Superior temporal gyrus (tissue), 1 donor: ENCODE data around the gene PLEKHG2.
"Not testable (repeated sequence)": the region's sequence is repeated elsewhere in the genome, so short reads cannot be mapped to it uniquely, and the experiment has no call there.

ENCODE experiments used
- DNase-seq: peaks from one replicate; pipeline ENCODE4 v3.0.0-alpha.2; 2016; ENCODE audit errors: extremely low spot score

Gene PLEKHG2, protein sequence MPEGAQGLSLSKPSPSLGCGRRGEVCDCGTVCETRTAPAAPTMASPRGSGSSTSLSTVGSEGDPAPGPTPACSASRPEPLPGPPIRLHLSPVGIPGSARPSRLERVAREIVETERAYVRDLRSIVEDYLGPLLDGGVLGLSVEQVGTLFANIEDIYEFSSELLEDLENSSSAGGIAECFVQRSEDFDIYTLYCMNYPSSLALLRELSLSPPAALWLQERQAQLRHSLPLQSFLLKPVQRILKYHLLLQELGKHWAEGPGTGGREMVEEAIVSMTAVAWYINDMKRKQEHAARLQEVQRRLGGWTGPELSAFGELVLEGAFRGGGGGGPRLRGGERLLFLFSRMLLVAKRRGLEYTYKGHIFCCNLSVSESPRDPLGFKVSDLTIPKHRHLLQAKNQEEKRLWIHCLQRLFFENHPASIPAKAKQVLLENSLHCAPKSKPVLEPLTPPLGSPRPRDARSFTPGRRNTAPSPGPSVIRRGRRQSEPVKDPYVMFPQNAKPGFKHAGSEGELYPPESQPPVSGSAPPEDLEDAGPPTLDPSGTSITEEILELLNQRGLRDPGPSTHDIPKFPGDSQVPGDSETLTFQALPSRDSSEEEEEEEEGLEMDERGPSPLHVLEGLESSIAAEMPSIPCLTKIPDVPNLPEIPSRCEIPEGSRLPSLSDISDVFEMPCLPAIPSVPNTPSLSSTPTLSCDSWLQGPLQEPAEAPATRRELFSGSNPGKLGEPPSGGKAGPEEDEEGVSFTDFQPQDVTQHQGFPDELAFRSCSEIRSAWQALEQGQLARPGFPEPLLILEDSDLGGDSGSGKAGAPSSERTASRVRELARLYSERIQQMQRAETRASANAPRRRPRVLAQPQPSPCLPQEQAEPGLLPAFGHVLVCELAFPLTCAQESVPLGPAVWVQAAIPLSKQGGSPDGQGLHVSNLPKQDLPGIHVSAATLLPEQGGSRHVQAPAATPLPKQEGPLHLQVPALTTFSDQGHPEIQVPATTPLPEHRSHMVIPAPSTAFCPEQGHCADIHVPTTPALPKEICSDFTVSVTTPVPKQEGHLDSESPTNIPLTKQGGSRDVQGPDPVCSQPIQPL (N-terminal part only)

DNA sequence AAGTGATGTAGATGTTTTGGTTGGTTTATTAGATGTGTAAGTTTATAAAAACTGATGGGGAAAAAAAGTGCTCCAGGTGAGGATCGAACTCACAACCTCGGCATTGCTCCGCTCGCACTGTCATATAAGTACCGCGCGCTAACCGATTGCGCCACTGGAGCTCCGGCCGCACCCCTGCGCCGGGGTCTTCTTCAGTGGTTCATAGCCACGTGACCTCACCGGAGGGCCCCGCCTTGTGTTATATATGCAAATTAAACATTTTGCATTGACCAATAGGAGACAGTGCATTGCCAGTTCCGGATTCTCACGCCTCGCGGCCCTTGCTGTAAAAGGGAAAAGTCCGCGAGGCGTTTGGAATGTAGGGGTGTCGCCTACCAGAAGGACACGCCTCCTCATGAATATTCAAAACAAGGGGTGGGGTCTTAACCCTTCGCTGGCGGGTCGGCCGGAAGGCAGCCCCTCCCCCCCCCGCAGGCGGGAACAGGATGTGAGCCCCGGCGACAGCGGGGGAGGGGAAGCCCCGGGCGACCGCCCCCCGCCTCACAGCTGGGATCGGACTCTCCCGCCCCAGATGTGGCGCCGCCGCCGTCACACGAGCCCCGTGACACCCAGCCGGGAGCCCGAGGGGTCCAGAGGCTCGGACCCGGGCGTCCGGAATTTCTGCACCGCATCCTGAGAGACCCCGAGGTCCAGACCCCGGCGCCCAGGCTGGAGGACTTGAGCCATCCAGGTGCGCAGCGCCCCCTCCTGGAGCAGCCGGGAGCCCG, at the start of gene PLEKHG2:
Gene PLEKHG2 (plus strand): TSS at position 570 of the 767 bp plus-strand sequence. CDS start 1,418 bp downstream, outside the sequence.
- DNase-seq, result peak; percentile 99

DNA sequence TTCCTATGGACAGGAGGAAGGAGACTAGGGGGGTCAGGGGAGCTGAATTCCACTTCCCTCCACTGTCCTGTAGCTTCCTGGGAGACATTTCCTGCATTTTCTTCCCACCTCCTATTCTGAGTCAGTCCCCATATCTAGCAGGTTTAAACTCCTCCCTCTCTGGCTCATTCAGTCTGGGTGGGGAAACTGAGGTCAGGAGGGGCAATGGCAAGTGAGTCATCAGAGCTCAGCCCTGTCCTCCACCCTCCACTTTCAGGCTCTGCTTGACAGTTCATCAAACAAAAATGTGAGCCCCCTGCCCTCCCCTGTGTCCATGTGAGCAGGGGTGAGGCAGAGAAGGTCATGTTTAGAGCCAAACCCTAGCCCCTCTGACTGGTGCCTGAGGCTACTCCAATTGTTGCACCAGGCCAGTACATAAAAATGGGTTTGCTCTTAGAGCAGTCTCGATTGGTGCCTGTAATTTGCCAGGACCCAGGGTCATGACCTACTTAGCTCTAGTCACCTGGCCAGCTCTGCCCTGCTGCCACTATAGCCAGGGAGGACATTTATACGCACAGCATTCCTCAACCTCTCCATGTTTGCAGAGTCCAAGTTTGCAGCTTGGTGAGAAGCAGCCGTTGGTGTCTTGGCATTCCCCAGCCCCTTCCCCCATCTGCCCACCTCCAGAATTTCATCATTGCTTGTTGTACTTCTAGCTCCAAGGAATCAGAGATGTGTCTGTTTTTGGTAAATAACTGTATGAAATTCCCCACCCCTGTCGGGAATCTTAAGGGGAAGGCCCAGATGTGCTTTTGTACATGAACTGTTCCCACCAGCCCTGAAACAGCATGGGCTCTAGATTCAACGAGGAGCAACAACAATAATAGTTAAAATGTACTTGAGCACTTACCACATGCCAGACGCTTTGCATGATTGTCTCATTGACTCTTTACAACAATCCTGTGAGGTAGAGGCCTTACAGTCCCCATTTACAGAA, 49.5 kb upstream of the PLEKHG2 start:
- DNase-seq, result no peak

DNA sequence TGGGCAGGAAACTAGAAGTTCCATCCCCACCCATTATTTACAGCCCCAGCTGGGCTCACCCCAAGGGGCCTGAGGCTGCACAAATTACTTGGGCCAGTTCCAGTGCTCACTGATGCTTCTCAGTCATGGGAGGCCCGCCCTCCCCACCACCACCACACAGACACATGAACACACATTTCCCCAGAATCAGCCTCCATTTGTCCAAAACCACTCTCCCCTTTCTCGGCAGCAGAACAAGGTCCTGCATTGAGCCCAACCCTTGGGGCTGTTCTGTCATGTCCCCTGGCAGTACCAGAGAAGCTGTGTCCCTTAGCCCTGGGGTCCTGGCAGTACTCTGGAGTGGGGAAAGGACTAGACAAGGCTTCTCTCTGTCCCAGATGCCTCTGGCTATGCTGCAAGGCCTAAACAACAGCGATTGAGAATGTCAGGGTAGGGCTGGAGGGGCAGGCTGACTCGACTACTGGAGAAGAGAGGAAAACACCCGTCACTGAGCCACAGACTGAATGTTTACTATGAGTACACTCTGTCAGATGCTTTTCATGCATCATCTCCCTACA, 48.5 kb upstream of the PLEKHG2 start:
- peak; percentile 94 for DNase-seq

DNA sequence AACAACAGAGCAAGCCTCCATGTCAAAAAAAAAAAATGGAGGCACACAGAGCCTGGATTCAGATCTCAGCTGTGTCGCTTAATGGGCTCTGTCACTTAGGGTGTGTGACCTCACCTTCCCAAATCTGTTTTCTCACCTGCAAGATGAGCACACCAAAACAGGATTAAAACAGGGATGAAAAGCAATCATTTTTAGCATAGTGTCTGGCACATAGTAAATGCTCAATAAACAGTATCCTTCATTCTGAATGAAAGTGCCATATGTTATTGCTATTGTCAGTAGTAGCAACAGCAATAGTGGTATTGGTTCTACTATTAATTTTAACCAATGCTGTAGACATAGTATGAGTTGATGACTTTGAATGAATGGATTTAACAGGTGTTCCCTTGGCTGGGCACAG, 46.9 kb upstream of the PLEKHG2 start:
- DNase-seq, result no peak

DNA sequence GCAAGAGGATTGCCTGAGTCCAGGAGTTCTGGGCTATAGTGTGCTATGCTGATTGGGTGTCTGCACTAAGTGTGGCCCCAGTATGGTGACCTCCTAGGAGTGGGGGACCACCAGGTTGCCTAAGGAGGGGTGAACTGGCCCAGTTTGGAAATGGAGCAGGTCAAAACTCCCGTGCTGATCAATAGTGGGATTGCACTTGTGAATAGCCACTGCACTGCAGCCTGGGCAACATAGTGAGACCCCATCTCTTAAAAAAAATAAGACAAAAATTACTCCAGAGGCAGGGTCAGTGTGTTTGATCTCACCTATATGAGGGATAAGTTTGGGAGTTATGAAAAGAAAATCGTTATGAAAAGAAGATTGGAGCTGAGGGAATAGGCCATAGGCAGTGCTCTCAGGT, 43.3 kb upstream of the PLEKHG2 start:
- DNase-seq, result no peak

DNA sequence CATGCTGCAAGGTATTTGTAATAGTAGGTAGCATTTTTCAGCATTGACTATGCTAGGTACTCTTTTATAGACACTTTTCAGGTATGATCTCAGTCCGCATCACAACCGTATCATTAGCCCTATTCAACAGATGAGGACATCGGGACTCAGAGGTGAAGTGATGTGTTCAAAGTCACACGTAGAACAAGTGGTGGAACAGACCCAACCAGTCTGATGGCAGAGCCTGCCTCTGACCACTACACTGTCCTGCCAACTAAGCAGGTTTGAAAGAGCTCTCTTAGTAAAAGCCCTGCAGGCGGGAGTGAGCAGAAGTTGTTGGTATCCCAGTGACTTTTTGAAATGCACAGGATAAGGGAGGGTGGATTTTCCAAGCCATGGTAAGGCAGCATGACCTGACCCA, 41.7 kb upstream of the PLEKHG2 start:
- no peak for DNase-seq

DNA sequence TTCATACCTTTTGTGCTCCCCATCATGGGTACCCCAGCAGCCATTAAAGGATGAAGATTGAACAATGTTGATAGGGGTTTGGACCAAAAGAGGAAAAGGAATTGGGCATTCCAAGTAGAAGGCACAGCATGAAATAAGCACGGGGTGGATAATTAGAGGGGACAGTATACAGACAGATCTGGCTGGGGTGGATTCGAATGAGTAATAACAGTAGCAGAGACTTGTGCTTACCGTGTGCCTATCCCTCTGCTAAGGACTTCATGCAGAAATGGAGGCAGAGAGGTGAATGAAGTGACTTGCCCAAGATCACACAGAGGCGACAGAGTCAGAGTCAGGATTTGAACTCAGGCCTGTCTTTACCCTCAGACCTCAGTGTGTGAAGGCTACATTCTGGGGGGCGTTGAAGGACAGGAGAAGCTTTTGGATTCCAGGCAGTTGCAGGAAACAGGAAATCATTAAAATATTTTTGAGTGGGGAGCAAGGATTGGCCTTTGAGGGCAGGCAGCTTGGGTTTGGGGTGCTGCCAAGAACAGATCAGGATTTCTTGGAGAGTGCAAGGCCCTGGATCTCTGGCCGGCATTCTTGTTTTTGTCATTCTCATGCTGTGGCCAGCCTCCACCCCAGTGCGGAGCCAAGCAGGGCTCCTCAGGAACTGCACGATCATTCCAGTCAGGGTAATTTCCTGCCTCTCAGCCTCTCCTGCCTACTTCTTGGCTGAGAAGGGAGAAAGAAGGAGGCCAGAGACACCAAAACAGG, 40.2 kb upstream of the PLEKHG2 start:
- DNase-seq, result no peak

DNA sequence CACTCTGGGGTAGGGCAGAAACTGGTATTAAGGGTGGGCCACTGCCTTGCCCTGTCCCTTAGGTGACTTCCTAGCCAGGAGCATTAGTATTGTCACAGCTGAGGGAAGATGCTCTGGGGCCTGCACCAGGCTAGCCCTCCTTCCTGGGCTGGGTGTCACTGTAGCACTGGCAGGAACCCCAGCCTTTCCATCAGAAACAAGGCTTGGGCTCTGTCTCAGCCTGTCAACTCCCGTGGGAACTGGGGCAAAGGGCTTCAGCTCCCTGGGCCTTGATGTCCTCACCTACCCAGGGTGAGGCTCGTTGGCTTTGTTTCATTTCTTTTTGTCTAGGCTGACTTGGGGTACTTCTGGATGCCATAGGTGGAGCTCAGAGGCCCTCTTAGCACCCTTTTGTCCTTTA, 39.5 kb upstream of the PLEKHG2 start:
- no peak for DNase-seq

DNA sequence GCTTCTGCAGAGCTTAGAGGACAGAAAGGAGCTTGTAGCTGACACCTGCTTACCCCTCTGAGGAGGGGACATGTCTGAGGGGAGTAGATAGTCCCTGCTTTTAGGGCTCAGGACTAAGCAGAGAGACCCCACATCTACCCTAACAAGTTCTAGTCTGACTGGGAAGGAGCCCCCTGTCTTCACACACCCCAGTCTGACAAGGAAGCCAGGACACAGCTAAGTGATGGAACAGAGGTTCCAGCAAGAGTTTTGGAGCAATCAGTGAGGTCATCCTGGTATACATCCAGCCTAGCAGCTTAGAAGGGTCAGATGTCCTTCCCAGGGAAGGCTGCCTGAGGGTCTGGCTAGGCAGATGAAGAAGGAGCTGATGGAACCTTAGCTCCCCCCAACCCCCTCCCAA, 36.5 kb upstream of the PLEKHG2 start:
- no peak for DNase-seq

DNA sequence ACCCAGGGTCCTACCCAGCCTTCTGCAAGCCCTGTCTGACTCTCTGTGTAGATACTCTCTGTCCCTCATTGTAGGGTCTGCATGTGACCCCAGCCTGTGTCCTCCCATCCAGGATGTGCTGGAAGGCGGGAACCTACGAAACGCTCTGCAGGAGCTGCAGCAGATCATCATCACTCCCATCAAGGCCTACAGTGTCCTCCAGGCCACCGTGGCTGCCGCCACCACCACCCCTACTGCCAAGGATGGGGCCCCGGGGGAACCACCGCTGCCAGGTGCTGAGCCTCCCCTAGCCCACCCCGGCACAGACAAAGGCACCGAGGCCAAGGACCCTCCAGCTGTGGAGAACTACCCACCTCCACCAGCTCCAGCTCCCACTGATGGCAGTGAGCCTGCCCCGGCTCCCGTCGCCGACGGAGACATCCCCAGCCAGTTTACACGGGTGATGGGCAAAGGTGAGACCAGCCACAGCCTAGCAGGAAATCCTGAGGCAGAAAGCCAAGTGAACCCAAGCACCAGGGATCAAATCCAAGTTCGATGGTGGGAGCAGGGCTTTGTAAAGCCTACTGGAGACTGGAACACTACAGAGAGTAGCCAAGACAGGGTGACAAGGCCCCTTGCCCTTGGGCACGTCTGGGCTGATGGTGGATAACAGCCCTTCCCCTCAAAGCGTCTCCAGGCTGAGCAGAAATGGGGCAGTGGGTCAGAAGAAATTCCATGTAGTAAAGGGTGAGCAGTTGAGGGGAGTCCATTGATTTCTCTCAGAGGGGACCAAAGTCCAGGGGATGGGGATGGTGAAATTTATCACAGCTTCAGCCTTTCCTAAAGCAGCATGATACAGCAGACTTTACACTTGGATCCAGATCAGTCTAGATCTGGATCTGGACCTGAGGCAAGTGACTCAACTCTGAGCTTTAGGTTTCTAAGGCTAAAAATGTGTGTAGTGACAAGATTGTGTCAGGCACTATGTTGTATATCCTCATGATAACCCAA, 34.8 kb upstream of the PLEKHG2 start:
- DNase-seq, result no peak

DNA sequence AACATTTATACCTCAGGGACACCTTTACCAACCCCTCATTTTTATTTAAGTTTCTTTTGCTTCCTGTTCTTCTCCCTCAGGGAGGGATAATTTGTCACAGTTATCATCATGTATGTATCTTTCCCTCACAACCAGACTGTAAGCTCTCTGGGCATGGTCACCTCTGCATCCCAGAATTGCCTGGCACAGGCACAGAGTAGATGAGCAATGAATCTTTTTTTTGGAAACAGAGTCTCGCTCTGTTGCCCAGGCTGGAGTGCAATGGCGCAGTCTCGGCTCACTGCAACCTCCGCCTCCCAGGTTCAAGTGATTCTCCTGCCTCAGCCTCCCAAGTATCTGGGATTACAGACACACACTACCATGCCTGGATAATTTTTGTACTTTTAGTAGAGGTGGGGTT, 33.1 kb upstream of the PLEKHG2 start:
- not testable (repeated sequence) for DNase-seq

DNA sequence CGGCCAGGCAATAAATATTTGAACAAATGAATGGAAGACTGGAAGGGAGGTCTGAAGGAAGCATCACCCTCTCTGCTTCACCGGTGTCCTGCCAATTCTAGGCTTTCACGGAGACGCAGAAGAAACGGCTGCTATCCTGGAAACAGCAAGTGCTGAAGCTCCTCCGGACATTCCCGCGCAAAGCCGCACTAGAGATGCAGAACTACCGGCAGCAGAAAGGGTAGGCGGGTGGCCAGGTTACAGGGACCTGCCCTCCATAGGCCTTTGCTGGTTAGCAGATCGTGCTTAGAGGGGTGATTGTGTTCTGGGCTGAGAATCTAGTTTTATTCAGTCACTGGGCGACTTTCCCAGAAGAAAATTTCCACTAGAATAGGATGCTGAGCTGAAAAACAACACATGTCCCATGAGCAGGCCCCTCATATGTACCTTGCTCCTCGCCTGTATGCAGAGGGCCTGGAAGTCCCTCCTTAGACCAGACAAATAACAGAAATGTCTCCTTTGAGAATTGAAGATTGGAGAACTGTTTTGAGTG, 32.5 kb upstream of the PLEKHG2 start:
- DNase-seq, result peak; percentile 63

DNA sequence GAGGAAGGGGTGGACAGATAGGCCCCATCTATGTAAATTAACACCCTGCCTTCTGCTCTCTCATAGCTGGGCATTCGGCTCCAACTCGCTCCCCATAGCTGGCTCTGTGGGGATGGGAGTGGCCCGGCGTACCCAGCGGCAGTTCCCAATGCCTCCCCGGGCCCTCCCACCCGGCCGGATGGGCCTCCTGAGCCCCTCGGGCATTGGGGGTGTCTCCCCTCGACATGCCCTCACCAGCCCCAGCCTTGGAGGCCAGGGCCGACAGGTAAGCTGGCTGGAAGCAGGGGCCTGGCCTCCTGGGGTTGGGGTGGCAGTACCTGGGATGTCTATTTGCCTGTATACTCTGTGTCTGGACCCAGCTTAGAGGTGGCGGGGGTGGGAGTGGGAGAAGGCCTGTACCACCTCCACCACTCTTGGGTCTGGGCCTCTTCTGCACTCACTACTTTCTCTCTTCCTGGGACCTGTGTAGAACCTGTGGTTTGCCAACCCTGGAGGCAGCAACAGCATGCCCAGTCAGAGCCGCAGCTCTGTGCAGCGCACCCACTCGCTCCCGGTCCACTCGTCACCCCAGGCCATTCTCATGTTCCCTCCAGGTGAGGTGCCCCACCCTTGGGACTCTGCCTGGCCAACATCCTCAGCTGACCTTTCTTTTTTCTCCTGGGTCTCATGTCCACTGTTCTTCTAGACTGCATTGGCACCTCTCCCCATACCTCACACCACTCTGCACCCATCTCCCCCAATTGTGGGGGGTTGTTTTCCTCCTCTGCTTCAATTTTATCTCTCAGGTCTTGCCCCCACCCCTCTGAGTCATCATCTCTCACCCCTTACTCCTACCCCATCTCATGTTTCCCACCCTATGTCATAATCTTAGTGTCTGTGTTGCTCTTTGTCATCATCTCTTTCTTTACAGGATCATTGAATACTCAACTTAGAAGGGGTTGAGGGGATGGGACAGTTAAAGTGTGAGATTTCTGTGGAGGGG, 31.7 kb upstream of the PLEKHG2 start:
- no peak for DNase-seq

DNA sequence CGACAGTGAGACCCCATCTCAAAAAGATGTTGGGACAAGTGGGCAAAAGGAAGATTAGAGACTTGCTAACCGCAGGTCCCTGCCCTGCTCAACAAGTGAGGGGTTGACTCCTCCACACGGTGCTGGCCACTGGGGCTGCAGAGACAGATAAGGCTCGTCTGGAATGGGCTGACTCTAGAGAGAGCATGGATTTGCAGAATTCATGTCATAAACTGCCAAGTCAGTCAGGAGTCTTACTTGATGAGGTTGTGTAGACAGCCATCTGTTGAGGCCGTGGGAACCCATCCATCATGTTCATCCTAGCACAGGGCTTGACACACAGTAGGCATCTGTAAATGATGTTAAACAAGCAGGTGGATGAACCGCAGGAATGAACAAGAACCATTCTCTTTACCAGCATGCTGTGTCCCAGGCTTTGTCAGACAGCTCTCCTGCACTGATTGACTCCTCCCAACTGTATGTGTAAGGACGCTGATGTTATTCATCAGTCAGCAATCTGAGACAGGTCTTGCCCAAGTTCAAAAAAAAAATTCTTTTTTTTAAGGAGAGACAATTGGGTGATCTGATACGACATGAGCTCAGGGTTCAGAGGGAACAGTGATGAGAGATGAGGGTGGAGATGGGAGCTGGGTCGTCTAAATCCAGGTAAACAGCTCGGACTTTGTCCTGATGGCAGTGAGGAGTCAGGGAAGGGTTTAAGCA, 30.4 kb upstream of the PLEKHG2 start:
- DNase-seq, result no peak

DNA sequence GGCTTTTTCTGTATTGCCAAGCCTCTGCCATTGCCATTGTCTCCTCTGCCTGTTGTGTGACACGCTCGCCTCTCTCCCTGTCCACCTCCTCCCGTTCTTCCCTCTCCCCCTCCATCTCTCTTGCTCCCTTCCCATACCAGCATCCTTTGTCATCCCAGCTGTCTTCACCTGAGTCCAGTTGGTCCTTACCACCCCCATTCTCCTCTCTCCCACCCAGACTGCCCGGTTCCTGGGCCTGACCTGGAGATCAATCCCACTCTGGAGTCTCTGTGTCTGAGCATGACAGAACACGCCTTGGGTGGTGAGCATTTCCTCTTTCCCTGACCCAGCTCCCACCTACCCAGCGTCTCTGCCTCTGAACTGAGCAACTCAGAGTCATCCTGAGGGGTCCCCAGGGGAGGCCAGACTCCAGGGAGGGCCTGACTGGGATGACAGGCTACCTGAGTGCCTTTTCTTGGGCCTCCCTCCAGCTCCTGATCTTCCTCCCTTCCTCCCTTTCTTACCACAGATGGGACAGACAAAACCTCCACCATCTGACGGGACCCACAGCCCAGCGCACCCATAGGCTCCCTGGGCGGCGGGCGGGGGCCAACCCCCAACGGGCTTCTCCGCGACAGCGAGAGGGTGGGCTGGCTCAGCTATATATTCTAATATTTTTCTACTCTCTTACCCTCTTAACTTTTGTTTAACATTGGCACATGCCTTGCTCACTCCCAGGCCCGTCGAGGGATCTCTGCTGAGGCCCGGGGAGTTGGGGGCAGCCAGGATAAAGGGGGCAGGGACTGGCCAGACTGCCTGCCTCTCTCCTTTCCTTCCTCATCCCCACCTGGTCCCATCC, 29.3 kb upstream of the PLEKHG2 start:
- DNase-seq, result no peak
